HAP-1 (cell line): Measurements from ENCODE around the gene RIPOR3.

Source experiments
- DNase-seq, 2 experiments: peaks; one replicate each; pipeline ENCODE4 v3.0.0-alpha.2; 2016 to 2020; ENCODE audit warnings: low spot score in 2 of 2
- H3K27me3 ChIP-seq: fragments of 250-450 bp; sonication (Bioruptor Pico); 2 replicates; pipeline ENCODE4 v1.5.1; 2020; ENCODE audit warnings: low read depth, mild to moderate bottlenecking, moderate library complexity
- H3K36me3 ChIP-seq: fragments of 250-450 bp; sonication (Bioruptor Pico); replicated peaks from 2 replicates; pipeline ENCODE4 v1.5.1; 2020; ENCODE audit warnings: mild to moderate bottlenecking
- H3K4me1 ChIP-seq: fragments of 250-450 bp; sonication (Bioruptor Pico); 2 replicates; pipeline ENCODE4 v1.5.1; 2020; ENCODE audit warnings: mild to moderate bottlenecking
- H3K4me3 ChIP-seq: fragments of 250-450 bp; sonication (Bioruptor Pico); 2 replicates; pipeline ENCODE4 v1.5.1; 2020; ENCODE audit warnings: mild to moderate bottlenecking, moderate library complexity
- H3K9me3 ChIP-seq: fragments of 250-450 bp; sonication (Bioruptor Pico); 2 replicates; pipeline ENCODE4 v1.5.1; 2020; ENCODE audit warnings: mild to moderate bottlenecking, moderate library complexity
- in situ Hi-C: fragments of 300-500 bp; cut with MboI; formaldehyde crosslinking; loops from 3 replicates; pipeline ENCODE4 v1.14.3; 2020; ENCODE audit warnings: low sequenced_read_pairs, inconsistent platforms, mixed read lengths

RIPOR3 gene

DNA sequence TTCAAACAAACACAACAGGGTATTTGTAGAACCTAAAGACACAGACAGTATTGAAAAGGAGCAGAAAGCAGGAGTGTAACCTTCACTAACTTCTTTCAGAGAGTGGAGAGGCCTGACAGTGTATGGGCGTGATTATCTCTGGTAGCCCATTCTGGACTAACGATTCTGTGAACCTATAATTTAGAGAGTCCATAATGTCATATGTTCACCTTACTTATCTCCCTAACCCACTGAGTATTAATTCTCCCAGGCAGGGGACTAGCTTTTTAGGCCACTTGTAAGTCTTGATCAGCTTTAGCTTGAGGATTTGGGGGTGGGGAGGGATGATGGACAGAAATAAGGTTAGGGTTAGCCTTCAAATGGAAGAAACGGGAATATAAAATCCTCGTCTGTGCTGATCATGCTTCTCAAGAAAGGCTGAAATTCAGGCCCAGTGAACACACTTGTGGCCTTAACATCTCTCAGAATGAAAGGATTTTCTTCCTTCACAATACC, 37.2 kb upstream of the RIPOR3 start:
- no peak for DNase-seq
- no peak overlapping the region for H3K4me3 ChIP-seq
- in situ Hi-C loops, result no loop called here

DNA sequence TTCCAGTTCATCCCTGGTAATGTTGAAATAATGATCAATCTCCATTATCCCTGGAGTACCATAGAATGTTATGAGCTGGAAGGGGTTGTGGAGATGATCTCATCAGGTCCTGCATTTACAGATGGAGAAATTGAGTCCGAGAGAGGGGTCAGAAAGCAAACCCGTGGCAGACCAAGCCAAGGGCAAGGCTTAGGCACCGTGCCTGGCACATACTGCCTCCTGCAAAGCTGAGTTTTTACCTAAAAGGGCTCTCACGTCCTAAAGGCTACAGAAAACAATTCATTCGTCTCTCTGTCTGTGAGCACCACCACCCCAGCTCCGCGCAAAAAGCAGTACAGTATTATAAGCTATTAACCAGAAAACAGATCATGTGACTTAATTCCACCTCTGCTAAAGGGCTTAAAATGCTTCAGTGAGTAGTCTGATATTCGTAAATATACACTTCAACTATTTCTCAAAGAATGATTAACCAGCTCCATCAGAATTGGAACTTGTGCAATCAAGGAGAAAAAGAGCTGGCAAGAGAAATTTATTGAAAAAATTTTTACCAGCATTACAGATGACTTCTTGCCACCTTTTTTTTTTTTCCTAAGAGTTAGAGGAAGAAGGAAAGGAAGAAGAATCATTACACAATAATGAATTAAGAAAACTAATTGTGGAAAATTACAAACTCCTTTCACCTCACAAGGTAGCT, 36.6 kb upstream of the RIPOR3 start:
- no peak overlapping the region for H3K4me3 ChIP-seq
- no peaks in the 10 kb centered on the region for H3K27me3 ChIP-seq
- H3K36me3 ChIP-seq, result no peaks in the 10 kb centered on the region
- DNase-seq, result no peak
- peaks cover 14% of the 10 kb centered on the region for H3K4me1 ChIP-seq
- in situ Hi-C loops, result no loop called here
- H3K9me3 ChIP-seq, result 0 out of 2 replicates have a peak, but pooled peaks cover 2% of the 10 kb centered on the region

More for the DNA sequence above, 37.2 kb upstream of the RIPOR3 start:
- Histone ChIP-seq H3K9me3 (0 out of 2 replicates have a peak, but pooled peaks cover 2% of the 10 kb centered on the region), H3K36me3 (no peaks in the 10 kb centered on the region), H3K4me1 (peaks cover 14% of the 10 kb centered on the region), H3K27me3 (no peaks in the 10 kb centered on the region)

- Histone ChIP-seq H3K4me1 (peaks cover 14% of the 10 kb centered on the region), H3K36me3 (no peaks in the 10 kb centered on the region), H3K4me3 (no peak overlapping the region), H3K9me3 (0 out of 2 replicates have a peak, but pooled peaks cover 2% of the 10 kb centered on the region), H3K27me3 (no peaks in the 10 kb centered on the region)
- in situ Hi-C loops, result no loop called here
- DNase-seq, result no peak
Measured at GRCh38 chr20:50726955-50727791, 35.8 kb upstream of the RIPOR3 start.

- no peaks in the 10 kb centered on the region for H3K36me3 ChIP-seq
- in situ Hi-C loops, result no loop called here
- no peak overlapping the region for H3K4me3 ChIP-seq
- no peak for DNase-seq
- 0 out of 2 replicates have a peak, but pooled peaks cover 2% of the 10 kb centered on the region for H3K9me3 ChIP-seq
- peaks cover 14% of the 10 kb centered on the region for H3K4me1 ChIP-seq
- H3K27me3 ChIP-seq, result no peaks in the 10 kb centered on the region
Measured at GRCh38 chr20:50725724-50726005, 34.3 kb upstream of the RIPOR3 start.

DNA sequence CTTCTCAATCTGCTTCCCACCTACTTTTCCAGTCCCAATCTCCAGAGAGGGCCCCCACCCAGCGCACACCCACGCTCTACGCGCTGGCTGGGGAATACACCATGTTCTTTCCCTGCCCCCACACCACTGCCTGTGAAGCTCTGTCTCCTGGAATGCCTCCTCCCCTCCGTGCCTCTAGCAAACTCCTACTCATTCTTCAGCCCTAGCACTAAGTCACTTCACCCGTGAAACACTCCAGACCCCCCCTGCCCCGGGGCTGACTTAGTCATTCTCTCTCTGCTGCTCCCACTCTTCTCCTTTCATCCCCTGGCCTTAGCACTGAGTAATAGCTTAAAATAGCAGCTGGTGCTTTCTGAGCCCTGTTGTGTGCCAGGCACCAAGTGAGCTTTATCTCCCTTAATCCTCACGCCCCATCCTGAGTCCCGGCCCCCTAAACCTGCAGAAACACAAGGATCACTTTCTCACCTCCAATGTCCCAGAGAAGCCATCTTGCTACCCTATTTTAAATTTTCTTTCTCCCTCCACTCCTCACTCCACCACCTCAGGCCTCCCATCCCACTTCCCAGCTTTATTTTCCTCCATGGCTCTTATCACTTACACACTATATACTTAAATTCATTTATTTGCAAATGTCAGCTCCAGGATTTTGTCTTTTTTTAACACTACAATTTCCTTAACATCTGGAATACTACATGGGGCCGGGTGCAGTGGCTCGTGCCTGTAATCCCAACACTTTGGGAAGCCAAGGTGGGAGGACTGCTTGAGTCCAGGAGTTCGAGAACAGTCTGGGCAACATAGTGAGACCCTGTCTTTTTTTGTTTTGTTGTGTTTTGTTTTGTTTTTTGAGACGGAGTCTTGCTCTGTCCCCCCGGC, 33.7 kb upstream of the RIPOR3 start:
- H3K9me3 ChIP-seq, result 0 out of 2 replicates have a peak, but pooled peaks cover 2% of the 10 kb centered on the region
- no peak overlapping the region for H3K4me3 ChIP-seq
- peak in 1 of 2 experiments; percentile 65 for DNase-seq
- no peaks in the 10 kb centered on the region for H3K27me3 ChIP-seq
- in situ Hi-C loops, result no loop called here
- H3K4me1 ChIP-seq, result peaks cover 11% of the 10 kb centered on the region
- H3K36me3 ChIP-seq, result no peaks in the 10 kb centered on the region

GRCh38 chr20:50724112-50724725, 32.9 kb upstream of the RIPOR3 start:
- Histone ChIP-seq H3K4me1 (peaks cover 11% of the 10 kb centered on the region), H3K4me3 (no peak overlapping the region), H3K36me3 (no peaks in the 10 kb centered on the region)

GRCh38 chr20:50723672-50724071, 32.3 kb upstream of the RIPOR3 start:
- 0 out of 2 replicates have a peak, but pooled peaks cover 2% of the 10 kb centered on the region for H3K9me3 ChIP-seq
- DNase-seq, result no peak
- no peaks in the 10 kb centered on the region for H3K27me3 ChIP-seq
- no peak overlapping the region for H3K4me3 ChIP-seq
- H3K36me3 ChIP-seq, result no peaks in the 10 kb centered on the region
- H3K4me1 ChIP-seq, result peaks cover 11% of the 10 kb centered on the region
- in situ Hi-C loops, result no loop called here

More at GRCh38 chr20:50724112-50724725, 32.9 kb upstream of the RIPOR3 start:
- no peaks in the 10 kb centered on the region for H3K27me3 ChIP-seq
- in situ Hi-C loops, result no loop called here
- no peak for DNase-seq
- H3K9me3 ChIP-seq, result 0 out of 2 replicates have a peak, but pooled peaks cover 2% of the 10 kb centered on the region

DNA sequence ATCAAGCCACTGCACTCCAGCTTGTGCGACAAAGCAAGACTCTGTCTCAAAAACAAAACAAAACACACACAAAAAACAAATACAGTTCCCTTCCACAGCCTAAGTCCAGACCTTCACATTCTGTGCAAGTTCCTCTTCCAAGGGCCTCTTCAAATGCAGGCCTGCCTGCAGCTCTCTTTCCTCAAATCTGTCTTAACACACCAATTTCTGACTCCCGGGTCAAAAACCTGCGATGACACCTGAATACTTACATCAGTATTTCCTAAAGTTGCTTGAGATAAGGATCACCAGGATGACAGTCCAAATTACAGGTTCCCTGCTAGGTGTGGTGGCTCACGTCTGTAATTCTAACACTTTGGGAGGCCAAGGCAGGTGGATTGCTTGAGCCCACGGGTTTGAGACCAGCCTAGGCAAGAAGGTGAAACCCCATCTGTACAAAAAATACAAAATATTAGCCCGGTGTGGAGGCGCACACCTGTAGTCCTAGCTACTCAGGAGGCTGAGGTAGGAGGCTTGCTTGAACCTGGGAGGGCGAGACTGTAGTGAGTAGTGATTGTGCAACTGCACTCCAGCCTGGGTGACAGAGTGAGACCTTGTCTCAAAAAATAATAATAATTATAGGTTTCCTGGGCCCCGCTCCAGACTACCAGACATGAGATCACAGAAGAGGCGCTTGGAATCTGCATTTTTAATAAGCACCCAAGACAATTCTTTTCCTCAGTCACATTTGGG, 31.2 kb upstream of the RIPOR3 start:
- Histone ChIP-seq H3K27me3 (no peaks in the 10 kb centered on the region), H3K36me3 (no peaks in the 10 kb centered on the region), H3K4me3 (no peak overlapping the region), H3K4me1 (peaks cover 11% of the 10 kb centered on the region), H3K9me3 (0 out of 2 replicates have a peak, but pooled peaks cover 2% of the 10 kb centered on the region)
- DNase-seq, result no peak
- in situ Hi-C loops, result no loop called here

- in situ Hi-C loops, result no loop called here
- Histone ChIP-seq H3K4me3 (no peak overlapping the region), H3K9me3 (0 out of 2 replicates have a peak, but pooled peaks cover 2% of the 10 kb centered on the region), H3K4me1 (peaks cover 11% of the 10 kb centered on the region), H3K27me3 (no peaks in the 10 kb centered on the region), H3K36me3 (no peaks in the 10 kb centered on the region)
- no peak for DNase-seq
Measured at GRCh38 chr20:50721881-50722281, 30.5 kb upstream of the RIPOR3 start.

DNA sequence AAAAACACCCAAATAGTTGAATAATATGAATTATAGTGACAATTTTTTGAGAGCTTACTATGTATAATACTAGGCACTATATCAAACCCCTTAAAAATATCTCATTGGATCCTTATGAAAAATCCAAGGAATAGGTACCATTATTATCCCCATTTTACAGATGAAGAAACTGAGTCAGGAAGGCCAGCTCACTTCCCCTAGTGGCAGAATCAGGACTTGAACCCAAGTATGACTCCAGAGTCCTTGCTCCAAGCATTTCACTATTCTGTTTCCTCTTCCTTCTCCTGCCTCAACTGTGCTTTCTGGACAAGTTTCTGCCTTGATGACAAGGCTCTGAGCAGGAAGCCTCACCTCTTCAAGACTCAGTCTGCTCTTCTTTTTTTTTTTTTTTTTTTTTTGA, 29.2 kb upstream of the RIPOR3 start:
- peaks cover 11% of the 10 kb centered on the region for H3K4me1 ChIP-seq
- H3K36me3 ChIP-seq, result no peaks in the 10 kb centered on the region
- H3K9me3 ChIP-seq, result 0 out of 2 replicates have a peak, but pooled peaks cover 2% of the 10 kb centered on the region
- DNase-seq, result no peak
- no peak overlapping the region for H3K4me3 ChIP-seq
- in situ Hi-C loops, result no loop called here
- no peaks in the 10 kb centered on the region for H3K27me3 ChIP-seq

DNA sequence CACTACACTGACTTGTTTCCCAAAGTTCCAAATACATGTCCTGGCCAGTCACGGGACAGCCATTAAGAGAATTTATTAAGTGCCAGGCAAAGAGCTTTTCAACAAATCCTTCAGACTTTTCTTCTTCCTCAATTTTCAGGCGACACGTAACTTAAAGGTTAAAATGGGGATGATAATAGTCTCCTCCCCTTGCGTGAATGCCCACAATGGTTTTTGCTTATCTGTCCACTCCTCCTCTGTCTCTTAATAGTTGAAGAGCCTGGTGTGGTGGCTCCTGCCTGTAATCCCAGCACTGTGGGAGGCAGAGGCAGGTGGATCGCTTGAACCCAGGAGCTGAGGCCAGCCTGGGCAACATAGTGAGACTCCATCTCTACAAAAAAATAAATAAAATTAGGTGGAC, 28.7 kb upstream of the RIPOR3 start:
- H3K9me3 ChIP-seq, result no peaks in the 10 kb centered on the region
- no peaks in the 10 kb centered on the region for H3K27me3 ChIP-seq
- no peak overlapping the region for H3K4me3 ChIP-seq
- H3K36me3 ChIP-seq, result no peaks in the 10 kb centered on the region
- in situ Hi-C loops, result no loop called here
- DNase-seq, result no peak
- H3K4me1 ChIP-seq, result peaks cover 7% of the 10 kb centered on the region

DNA sequence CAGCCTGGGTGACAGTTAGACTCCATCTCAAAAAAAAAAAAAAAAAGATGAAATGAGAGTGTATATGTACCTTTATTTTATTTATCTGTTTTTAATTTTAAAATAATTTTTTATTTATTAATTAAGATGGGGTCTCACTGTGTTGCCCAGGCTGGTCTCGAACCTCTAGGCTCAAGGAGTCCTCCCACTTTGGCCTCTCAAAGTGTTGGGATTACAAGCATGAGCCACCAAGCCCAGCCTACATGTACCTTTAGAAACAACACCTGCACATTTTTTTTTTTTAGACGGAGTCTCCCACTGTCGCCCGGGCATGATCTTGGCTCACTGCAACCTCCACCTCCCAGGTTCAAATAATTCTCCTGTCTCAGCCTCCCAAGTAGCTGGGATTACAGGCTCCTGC, 28.0 kb upstream of the RIPOR3 start:
- no peak for DNase-seq

More for the DNA sequence above, 28.0 kb upstream of the RIPOR3 start:
- Histone ChIP-seq H3K27me3 (no peaks in the 10 kb centered on the region), H3K36me3 (no peaks in the 10 kb centered on the region), H3K4me3 (no peak overlapping the region), H3K4me1 (peaks cover under 1% of the 10 kb centered on the region), H3K9me3 (no peaks in the 10 kb centered on the region)
- in situ Hi-C loops, result no loop called here
